ENCODE results near the gene COL27A1. TPM values are rescaled to one million over a fixed set of nuclear protein-coding genes. Genes with fewer than 3 reads are reported as not detected.
A peak's percentile ranks its signal among the peaks of the same experiment; 100 is the strongest.

The COL27A1 gene
- total RNA-seq, 1 experiment from 2014 or later = 37.0 TPM

- ChIA-PET POLR2A (ENCODE audit: low non-redundant PET) (no interaction called here), CTCF (interaction anchor here (0.8 to 1.7 kb wide), 4 partner anchors 21 to 135 kb away, joined by 3 to 7 read pairs (median 4); no protein-coding TSS in a partner anchor)
- H3K36me3 ChIP-seq (ENCODE audit: insufficient read depth, low read length, poor library complexity, severe bottlenecking) = no peaks in the 10 kb centered on the region
- H3K4me1 ChIP-seq (ENCODE audit: insufficient read depth, low read length, poor library complexity, severe bottlenecking) = peaks cover 10% of the 10 kb centered on the region
- H3K4me3 ChIP-seq (ENCODE audit: low read depth, low read length, poor library complexity, severe bottlenecking) = peak overlapping the region; percentile 72
- intact Hi-C loops (cut with micrococcal nuclease; ENCODE audit: unreplicated experiment) = loop anchor here (2.0 to 5.0 kb wide), 2 partner anchors 116 to 135 kb away; no protein-coding TSS in a partner anchor
- peaks cover 20% of the 10 kb centered on the region for H3K27me3 ChIP-seq (replicated peaks; ENCODE audit: insufficient read depth, low read depth, low read length, poor library complexity)
- peak overlapping the region; percentile 64 for H3K27ac ChIP-seq (ENCODE audit: low read depth, low read length, poor library complexity, severe bottlenecking)
- peak; percentile 22 for DNase-seq (ENCODE audit: low spot score)
- TF ChIP-seq CTCF (conservative IDR thresholded peaks at IDR 0.05; ENCODE audit: low read depth, low read length) (no peak), EZH2 (IDR thresholded peaks at IDR 0.05; ENCODE audit: borderline replicate concordance, low read depth, low read length, poor library complexity, severe bottlenecking) (no peak)
- no peaks in the 10 kb centered on the region for H3K9me3 ChIP-seq (ENCODE audit: low read depth, low read length, poor library complexity, severe bottlenecking)
- BruUV-seq (replicated peaks) = no TSS peak
Measured at GRCh38 chr9:114155995-114156656, 789 bp downstream of the COL27A1 start.

GRCh38 chr9:114156657-114157421 lies 1.5 kb downstream of the COL27A1 start:
- Histone ChIP-seq H3K9me3 (ENCODE audit: low read depth, low read length, poor library complexity, severe bottlenecking) (no peaks in the 10 kb centered on the region), H3K27me3 (replicated peaks; ENCODE audit: insufficient read depth, low read depth, low read length, poor library complexity) (peaks cover 20% of the 10 kb centered on the region), H3K4me3 (ENCODE audit: low read depth, low read length, poor library complexity, severe bottlenecking) (peak overlapping the region; percentile 72), H3K27ac (ENCODE audit: low read depth, low read length, poor library complexity, severe bottlenecking) (peak overlapping the region; percentile 64), H3K4me1 (ENCODE audit: insufficient read depth, low read length, poor library complexity, severe bottlenecking) (peaks cover 10% of the 10 kb centered on the region), H3K36me3 (ENCODE audit: insufficient read depth, low read length, poor library complexity, severe bottlenecking) (no peaks in the 10 kb centered on the region)
- intact Hi-C loops (cut with micrococcal nuclease; ENCODE audit: unreplicated experiment) = loop anchor here (5.0 kb wide), 1 partner anchor 115 kb away; no protein-coding TSS in a partner anchor
- CTCF ChIA-PET = interaction anchor here (0.5 to 1.2 kb wide), 4 partner anchors 21 to 137 kb away, joined by 3 to 15 read pairs (median 4); no protein-coding TSS in a partner anchor
- peak; percentile 80 for DNase-seq (ENCODE audit: low spot score)
- BruUV-seq (replicated peaks) = TSS peak; percentile 55
- TF ChIP-seq EZH2 (IDR thresholded peaks at IDR 0.05; ENCODE audit: borderline replicate concordance, low read depth, low read length, poor library complexity, severe bottlenecking) = no peak
- no peak for TF ChIP-seq CTCF (conservative IDR thresholded peaks at IDR 0.05; ENCODE audit: low read depth, low read length)
- POLR2A ChIA-PET (ENCODE audit: low non-redundant PET) = no interaction called here

- Histone ChIP-seq H3K4me1 (ENCODE audit: insufficient read depth, low read length, poor library complexity, severe bottlenecking) (peaks cover 10% of the 10 kb centered on the region), H3K36me3 (ENCODE audit: insufficient read depth, low read length, poor library complexity, severe bottlenecking) (no peaks in the 10 kb centered on the region), H3K9me3 (ENCODE audit: low read depth, low read length, poor library complexity, severe bottlenecking) (no peaks in the 10 kb centered on the region), H3K27ac (ENCODE audit: low read depth, low read length, poor library complexity, severe bottlenecking) (no peak overlapping the region), H3K4me3 (ENCODE audit: low read depth, low read length, poor library complexity, severe bottlenecking) (no peak overlapping the region), H3K27me3 (replicated peaks; ENCODE audit: insufficient read depth, low read depth, low read length, poor library complexity) (peaks cover 20% of the 10 kb centered on the region)
- TF ChIP-seq CTCF (conservative IDR thresholded peaks at IDR 0.05; ENCODE audit: low read depth, low read length) = no peak
- no peak for TF ChIP-seq EZH2 (IDR thresholded peaks at IDR 0.05; ENCODE audit: borderline replicate concordance, low read depth, low read length, poor library complexity, severe bottlenecking)
- intact Hi-C loops (cut with micrococcal nuclease; ENCODE audit: unreplicated experiment) = loop anchor here (5.0 kb wide), 1 partner anchor 115 kb away; no protein-coding TSS in a partner anchor
- ChIA-PET POLR2A (ENCODE audit: low non-redundant PET) (interaction anchor here (0.6 kb wide), 1 partner anchor 77 kb away, joined by 4 read pairs; no protein-coding TSS in a partner anchor), CTCF (interaction anchor here (1.3 kb wide), 1 partner anchor 133 kb away, joined by 3 read pairs; no protein-coding TSS in a partner anchor)
- BruUV-seq (replicated peaks) = no TSS peak
- DNase-seq (ENCODE audit: low spot score) = no peak
Measured at GRCh38 chr9:114157516-114158176, 2.3 kb downstream of the COL27A1 start.

Data from A673 (cell line).